HG03045 (cell line): ENCODE results near the gene SFSWAP.
"Not testable (repeated sequence)": the region's sequence is repeated elsewhere in the genome, so short reads cannot be mapped to it uniquely, and the experiment has no call there.

Experiments
- ATAC-seq: cut with Tn5 transposase; IDR thresholded peaks from one replicate; pipeline ENCODE4 v1.9.1; 2021; ENCODE audit warnings: mild to moderate bottlenecking, moderate library complexity; ENCODE audit not compliant: unreplicated experiment

The SFSWAP gene

DNA sequence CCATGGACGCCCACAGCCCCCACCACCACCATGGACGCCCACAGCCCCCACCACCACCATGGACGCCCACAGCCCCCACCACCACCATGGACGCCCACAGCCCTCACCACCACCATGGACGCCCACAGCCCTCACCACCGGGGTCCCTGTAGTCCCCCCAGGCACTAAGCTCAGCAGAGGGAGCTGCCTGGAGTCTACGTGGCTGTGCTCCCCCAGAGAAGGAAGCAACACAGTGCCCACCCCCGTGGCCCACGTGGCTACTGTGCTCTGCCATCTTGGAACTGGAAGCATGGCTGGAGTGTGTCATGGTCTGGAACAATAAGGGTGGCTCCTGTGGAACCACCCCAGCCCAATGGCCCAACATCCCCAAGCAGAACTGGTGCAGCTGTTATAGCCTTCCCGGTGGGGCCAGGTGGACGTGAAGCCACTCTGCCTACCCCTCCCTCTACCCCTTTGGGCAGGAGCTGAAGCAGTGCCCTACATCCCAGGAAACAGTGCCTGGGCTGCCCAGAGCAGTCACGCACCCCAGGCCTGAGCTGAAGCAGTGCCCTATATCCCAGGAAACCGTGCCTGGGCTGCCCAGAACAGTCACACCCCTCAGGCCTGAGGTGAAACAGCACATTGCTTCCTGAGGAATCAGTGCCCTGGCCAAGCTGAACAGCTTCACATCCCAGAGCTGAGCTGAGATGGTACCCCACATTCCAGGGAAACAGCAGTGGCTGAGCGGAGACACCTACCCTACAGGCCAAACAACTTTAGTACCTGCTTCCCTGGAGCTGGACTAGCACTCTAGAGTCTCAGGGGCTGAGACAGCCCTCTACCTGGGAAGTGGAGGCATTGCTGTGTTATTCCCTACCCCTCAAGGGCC, 9.0 kb upstream of the SFSWAP start:
- ATAC-seq: no peak

GRCh38 chr12:131702573-131702877, 8.4 kb upstream of the SFSWAP start:
- no peak for ATAC-seq

DNA sequence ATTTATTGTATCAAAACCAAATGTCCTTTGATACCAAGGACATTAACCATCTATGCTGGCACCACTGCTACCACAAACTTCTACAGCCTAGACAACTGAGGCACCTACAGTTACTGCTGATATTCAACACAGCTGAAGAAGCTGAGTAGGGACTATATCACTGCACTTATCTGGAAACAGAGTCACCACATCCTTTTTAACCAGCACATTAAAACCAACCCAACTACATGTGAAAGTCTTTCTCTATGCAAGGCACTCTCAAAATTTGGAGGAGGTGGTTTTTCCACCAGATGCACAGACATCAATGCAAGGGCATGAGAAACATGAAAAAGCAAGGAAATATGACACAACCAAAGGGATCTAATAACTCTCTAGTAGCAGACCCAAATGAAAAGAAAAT, 7.7 kb upstream of the SFSWAP start:
- ATAC-seq: no peak

GRCh38 chr12:131704509-131704908, 6.4 kb upstream of the SFSWAP start:
- ATAC-seq: no peak

DNA sequence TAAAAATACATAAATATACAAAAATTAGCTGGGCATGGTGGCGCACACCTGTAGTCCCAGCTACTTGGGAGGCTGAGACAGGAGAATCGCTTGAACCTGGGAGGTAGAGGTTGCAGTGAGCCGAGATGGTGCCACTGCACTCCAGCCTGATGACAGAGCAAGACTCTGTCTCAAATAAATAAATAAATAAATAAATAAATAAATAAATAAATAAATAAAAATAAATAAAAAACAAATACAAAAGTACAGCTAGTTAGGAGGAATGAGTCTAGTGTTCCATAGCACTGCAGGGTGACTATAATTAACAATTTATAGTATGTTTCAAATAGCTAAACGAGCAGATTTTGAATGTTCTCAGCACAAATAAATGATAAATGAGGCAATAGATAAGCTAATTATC, 4.2 kb upstream of the SFSWAP start:
- ATAC-seq: not testable (repeated sequence)

DNA sequence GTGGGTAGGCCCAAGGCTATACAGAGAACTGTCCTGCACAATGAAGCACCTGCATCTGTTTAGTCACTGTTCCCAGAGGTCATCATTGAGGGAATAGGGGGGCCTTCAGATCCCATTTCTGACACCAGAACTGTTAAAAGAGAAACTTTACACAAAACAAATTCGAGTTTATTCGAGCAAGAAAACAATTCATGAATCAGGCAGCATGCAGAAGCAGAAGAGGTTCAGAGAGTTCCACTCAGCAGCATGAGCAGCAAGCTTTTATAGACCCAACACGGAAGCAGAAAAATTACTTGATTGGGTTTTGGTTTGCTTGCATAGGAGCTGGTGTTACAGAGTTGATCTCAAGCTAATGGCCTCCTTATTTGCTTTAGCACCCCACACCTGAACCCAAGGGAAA, 1.7 kb upstream of the SFSWAP start:
- ATAC-seq: no peak

- ATAC-seq: no peak
These were observed 788 bp downstream of the SFSWAP start for GRCh38 chr12:131711551-131712205.

- ATAC-seq: no peak
These were observed 2.5 kb downstream of the SFSWAP start for GRCh38 chr12:131713349-131713748.

- ATAC-seq: no peak
These were observed 3.9 kb downstream of the SFSWAP start for GRCh38 chr12:131714759-131715158.

GRCh38 chr12:131716282-131716681, 5.4 kb downstream of the SFSWAP start:
- no peak for ATAC-seq

GRCh38 chr12:131720241-131720640, 9.4 kb downstream of the SFSWAP start:
- ATAC-seq: no peak

GRCh38 chr12:131720921-131721320, 10.0 kb downstream of the SFSWAP start:
- no peak for ATAC-seq

DNA sequence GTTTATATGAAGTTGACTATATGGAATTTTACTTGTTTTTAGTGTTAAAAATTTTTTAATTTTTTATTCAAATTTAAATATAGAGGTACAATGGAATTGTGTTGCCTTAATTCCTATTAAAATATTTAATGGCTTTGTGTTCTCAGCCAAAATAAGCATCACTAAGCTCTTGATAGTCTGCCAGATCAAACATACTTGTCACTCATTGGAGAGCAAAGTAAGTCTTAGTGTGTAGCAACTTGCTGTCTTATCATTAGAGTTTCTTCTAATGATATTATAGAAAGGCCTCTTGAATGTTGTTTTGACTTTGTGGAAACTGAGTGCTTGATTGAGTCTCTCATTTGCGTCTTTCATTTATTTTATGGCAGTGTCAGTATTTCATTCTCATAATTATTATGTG, 10.7 kb downstream of the SFSWAP start:
- no peak for ATAC-seq

GRCh38 chr12:131723532-131723931, 12.6 kb downstream of the SFSWAP start:
- no peak for ATAC-seq

GRCh38 chr12:131724534-131724933, 13.6 kb downstream of the SFSWAP start:
- no peak for ATAC-seq

- no peak for ATAC-seq
These were observed 14.6 kb downstream of the SFSWAP start for GRCh38 chr12:131725503-131725902.

DNA sequence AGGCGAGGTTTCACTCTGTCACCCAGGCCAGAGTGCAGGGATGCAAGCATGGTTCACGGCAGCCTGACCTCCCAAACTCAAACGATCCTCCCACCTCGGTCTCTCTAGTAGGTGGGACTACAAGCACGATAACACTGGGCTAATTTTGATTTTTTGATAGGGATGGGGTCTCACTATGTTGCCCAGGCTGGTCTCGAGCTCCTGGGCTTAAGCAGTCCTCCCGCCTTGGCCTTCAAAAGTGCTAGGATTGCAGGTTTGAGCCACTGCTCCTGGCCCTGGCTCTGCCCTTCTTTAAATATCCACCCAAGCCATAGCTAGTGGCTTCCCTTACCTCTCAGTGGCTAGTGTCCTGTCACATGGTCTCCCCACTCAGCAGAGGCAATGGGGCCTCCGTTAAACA, 17.8 kb downstream of the SFSWAP start:
- ATAC-seq: no peak

GRCh38 chr12:131729254-131729955, 18.5 kb downstream of the SFSWAP start:
- ATAC-seq: no peak

GRCh38 chr12:131732996-131733615, 22.2 kb downstream of the SFSWAP start:
- no peak for ATAC-seq

- ATAC-seq: no peak
These were observed 23.0 kb downstream of the SFSWAP start for GRCh38 chr12:131733874-131734273.

DNA sequence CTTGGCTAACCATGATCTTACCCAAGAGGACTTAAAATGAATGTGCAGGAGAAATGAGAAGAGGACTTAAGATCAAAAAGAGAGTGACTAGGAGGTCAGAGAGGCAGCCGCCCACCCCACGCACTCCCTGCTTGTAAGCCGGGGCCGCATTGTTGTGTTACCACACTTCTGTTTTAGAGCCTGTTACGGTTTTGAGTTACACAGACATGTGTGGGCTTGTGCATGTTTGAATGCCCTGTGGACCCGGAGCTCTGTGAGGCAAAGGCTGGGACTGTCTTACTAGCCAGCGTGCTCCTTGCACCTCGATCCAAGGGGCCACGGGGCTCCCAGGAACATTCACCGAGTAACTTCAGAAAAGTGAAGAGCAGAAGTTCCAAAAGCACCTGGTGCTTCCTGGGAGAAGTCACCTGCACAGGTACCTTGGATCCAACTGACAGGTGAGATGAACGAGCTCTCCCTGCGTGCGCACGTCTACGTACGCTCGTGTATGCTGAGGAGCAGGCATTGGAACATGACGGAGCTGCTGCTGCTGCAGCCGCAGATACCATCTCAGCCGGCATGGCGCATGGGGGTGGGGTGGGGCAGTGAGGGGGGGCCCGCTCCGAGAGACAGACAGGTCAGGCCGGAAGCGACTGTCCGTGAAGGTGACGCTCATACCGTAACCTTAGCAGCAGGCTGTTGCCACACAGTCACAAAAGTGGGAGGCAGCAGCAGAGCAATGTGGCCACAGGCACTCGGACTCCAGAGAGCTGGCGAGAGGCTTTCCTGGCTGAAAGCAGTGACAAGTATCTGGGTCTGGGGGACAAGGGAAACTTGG, 23.7 kb downstream of the SFSWAP start:
- no peak for ATAC-seq
